Prostate gland (tissue), 2 donors: ENCODE measurements around the gene AGPS.

Source experiments
- POLR2AphosphoS5 ChIP-seq: sonication (generic); formaldehyde crosslinking; IDR thresholded peaks from one replicate; pipeline ENCODE4 v1.6.1; 2017; ENCODE audit warnings: antibody characterized with exemption
- TF ChIP-seq, protein P1 (sequence below), 4 experiments: fragments of 200-600 bp in 2 of 4; fragments of 450-650 bp in 2 of 4; sonication (generic) in 2 of 4; IDR thresholded peaks; 1 replicate in 3 of 4; 2 replicates in 1 of 4; pipeline ENCODE4 v1.5.1; 2016 to 2019; ENCODE audit warnings: antibody characterized with exemption in 4 of 4, mild to moderate bottlenecking in 2 of 4, moderate library complexity in 2 of 4

DNA sequence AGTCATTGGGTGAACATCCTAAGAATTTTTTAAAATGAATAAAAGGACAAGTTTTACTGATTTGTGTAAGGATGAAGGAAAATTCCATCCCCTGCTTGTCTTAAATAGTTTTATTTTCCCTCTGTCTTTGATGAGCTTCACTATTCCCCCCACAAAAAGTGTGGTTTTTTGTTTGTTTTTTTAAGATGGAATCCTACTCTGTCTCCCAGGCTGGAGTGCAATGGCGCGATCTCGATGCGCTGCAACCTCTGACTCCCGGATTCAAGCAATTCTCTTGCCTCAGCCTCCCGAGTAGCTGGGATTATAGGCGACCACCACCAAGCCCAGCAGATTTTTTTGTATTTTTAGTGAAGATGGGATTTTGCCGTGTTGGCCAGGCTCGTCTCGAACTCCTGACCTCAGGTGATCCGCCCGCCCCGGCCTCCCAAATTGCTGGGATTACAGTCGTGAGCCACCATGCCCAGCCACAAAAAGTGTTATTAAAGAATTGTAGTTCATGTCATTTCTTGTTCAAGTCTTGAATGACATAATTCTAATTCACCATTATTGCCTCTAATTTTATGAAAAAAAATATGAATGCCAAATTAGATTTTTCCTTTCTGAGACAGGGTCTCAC is 91.7 kb downstream of the AGPS start:
- no peak for TF ChIP-seq POLR2AphosphoS5
- TF ChIP-seq, protein P1, sequence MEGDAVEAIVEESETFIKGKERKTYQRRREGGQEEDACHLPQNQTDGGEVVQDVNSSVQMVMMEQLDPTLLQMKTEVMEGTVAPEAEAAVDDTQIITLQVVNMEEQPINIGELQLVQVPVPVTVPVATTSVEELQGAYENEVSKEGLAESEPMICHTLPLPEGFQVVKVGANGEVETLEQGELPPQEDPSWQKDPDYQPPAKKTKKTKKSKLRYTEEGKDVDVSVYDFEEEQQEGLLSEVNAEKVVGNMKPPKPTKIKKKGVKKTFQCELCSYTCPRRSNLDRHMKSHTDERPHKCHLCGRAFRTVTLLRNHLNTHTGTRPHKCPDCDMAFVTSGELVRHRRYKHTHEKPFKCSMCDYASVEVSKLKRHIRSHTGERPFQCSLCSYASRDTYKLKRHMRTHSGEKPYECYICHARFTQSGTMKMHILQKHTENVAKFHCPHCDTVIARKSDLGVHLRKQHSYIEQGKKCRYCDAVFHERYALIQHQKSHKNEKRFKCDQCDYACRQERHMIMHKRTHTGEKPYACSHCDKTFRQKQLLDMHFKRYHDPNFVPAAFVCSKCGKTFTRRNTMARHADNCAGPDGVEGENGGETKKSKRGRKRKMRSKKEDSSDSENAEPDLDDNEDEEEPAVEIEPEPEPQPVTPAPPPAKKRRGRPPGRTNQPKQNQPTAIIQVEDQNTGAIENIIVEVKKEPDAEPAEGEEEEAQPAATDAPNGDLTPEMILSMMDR (IDR thresholded peaks at IDR 0.05), result no peak
